ENCODE data around the gene SERHL2.
"Not testable (repeated sequence)": the region's sequence is repeated elsewhere in the genome, so short reads cannot be mapped to it uniquely, and the experiment has no call there.

GRCh38 chr22:42615860-42616175 is 62.1 kb downstream of the SERHL2 start:
- TF ChIP-seq, protein P1, sequence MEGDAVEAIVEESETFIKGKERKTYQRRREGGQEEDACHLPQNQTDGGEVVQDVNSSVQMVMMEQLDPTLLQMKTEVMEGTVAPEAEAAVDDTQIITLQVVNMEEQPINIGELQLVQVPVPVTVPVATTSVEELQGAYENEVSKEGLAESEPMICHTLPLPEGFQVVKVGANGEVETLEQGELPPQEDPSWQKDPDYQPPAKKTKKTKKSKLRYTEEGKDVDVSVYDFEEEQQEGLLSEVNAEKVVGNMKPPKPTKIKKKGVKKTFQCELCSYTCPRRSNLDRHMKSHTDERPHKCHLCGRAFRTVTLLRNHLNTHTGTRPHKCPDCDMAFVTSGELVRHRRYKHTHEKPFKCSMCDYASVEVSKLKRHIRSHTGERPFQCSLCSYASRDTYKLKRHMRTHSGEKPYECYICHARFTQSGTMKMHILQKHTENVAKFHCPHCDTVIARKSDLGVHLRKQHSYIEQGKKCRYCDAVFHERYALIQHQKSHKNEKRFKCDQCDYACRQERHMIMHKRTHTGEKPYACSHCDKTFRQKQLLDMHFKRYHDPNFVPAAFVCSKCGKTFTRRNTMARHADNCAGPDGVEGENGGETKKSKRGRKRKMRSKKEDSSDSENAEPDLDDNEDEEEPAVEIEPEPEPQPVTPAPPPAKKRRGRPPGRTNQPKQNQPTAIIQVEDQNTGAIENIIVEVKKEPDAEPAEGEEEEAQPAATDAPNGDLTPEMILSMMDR (IDR thresholded peaks at IDR 0.05; ENCODE audit: extremely low read depth in 1 of 2, insufficient read depth in 1 of 2, low read depth in 1 of 2, low read length in 2 of 2): not testable (repeated sequence)
- not testable (repeated sequence) for TF ChIP-seq POLR2A (IDR thresholded peaks at IDR 0.05; ENCODE audit: low read depth, low read length); POLR2AphosphoS5 (IDR thresholded peaks at IDR 0.05; ENCODE audit: insufficient read depth, low read depth, low read length); MYC (IDR thresholded peaks at IDR 0.05; ENCODE audit: low read depth, low read length); EZH2 (IDR thresholded peaks at IDR 0.05; ENCODE audit: borderline replicate concordance, low read depth, low read length, severe bottlenecking); JUN (IDR thresholded peaks at IDR 0.05; ENCODE audit: borderline replicate concordance, insufficient read depth, insufficient read length, low read depth)
- TF ChIP-seq, protein P2, sequence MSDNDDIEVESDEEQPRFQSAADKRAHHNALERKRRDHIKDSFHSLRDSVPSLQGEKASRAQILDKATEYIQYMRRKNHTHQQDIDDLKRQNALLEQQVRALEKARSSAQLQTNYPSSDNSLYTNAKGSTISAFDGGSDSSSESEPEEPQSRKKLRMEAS (IDR thresholded peaks at IDR 0.05; ENCODE audit: insufficient read depth, insufficient read length): not testable (repeated sequence)

Measured in endothelial cell of umbilical vein (primary cell).